NCI-H146 treated with DMSO at 0.1 percent for 48 hours (cell line): Measurements from ENCODE around the gene CDC23.
"Not testable (repeated sequence)": the region's sequence is repeated elsewhere in the genome, so short reads cannot be mapped to it uniquely, and the experiment has no call there.

Experiments used
- DNase-seq: peaks from one replicate; lab custom pipeline; 2025; ENCODE audit not compliant: unreplicated experiment; lab: John Stamatoyannopoulos, UW

The CDC23 gene

GRCh38 chr5:138213161-138214029 is at the start of gene CDC23:
Gene CDC23, minus strand, starts transcription at chr5:138213323. Its CDS starts 11 bp downstream, at chr5:138213312.
- DNase-seq, result peak; percentile 96

DNA sequence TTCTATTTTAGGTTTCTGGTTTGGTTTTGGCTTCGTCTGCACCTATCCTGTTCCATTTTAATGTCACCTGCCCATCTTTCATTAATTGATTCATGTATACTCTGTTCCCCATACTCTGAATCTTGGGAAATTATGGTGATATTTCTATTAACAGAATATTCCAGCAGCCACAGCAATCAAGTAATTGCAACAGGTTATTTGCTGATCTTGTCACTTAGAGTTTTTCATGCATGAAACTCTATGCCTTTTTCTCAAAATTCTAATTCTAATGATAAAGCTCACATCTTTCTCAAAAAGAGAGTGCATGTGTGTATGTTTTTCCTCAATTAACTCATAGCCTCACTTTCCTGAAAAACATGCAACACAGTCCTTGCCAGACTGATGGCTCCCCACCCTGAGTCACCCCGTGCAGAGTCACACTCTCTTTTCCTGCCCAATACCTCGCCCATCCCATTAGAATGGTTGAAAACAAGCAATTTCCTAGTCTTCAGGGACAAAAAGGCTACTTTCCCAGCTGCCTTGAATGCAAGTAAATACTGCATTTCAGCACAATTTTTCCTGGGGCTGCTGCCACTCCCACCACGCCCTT is 45.7 kb upstream of the CDC23 start:
- no peak for DNase-seq

GRCh38 chr5:138257583-138257982 is 44.5 kb upstream of the CDC23 start:
- DNase-seq, result no peak

GRCh38 chr5:138252944-138253343 is 39.8 kb upstream of the CDC23 start:
- DNase-seq, result no peak

- not testable (repeated sequence) for DNase-seq
These were observed 34.7 kb upstream of the CDC23 start for GRCh38 chr5:138247800-138248199.

DNA sequence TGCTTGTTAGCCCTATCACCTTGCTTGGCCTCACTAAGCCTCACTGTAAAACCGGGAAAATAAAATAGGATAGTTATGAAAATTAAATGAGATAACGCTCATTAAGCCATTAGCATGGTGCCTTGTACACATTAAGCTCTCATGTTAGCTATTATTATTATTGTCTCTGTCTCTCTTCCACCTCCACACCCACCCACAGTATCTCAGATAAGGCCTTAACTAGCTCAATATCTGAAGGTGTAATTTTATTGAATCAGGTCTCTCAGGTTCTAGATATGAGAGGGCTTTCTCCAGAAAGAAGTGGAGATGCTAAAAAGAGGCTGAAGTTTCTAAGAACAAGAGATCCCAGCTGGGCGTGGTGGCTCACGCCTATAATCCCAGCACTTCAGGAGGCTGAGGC is 33.7 kb upstream of the CDC23 start:
- DNase-seq, result no peak

DNA sequence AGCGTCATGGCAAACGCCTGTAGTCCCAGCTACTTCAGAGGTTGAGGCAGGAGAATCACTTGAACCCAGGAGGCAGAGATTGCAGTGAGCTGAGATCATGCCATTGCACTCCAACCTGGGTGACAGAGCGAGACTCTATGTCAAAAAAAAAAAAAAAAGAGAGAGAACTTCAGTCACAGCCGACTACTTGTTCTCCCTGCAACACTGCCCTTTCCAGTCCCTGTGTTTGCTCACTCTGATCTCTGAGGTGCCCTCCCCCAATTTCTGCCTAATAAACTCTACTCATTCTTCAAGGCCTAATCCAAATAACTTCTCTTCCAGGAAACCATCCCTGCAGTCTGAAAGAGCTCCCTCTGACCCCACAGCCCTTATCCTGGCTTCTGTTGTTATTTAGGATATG is 33.2 kb upstream of the CDC23 start:
- DNase-seq, result no peak

DNA sequence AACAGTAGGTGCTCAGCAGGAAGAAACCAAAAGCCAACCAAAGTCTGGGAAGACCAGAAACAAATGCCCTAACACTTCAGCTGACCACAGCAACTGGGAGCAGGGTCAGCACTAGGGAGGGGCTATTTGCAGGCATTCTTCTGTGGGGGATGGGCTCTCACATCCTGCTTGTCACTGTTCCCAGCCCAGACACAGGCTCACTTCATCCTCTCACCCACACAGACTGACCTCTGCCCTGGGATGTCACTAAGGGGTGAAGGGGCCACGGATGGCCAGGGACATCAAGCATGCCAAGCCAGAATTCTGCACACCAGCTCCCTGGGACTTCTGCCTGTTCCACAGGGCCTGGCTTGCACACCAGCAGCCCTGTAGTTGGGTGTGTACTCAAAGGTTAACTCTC is 32.6 kb upstream of the CDC23 start:
- DNase-seq, result no peak

GRCh38 chr5:138243794-138244193 is 30.7 kb upstream of the CDC23 start:
- no peak for DNase-seq

- DNase-seq, result no peak
These were observed 28.8 kb upstream of the CDC23 start for GRCh38 chr5:138241688-138242571.

DNA sequence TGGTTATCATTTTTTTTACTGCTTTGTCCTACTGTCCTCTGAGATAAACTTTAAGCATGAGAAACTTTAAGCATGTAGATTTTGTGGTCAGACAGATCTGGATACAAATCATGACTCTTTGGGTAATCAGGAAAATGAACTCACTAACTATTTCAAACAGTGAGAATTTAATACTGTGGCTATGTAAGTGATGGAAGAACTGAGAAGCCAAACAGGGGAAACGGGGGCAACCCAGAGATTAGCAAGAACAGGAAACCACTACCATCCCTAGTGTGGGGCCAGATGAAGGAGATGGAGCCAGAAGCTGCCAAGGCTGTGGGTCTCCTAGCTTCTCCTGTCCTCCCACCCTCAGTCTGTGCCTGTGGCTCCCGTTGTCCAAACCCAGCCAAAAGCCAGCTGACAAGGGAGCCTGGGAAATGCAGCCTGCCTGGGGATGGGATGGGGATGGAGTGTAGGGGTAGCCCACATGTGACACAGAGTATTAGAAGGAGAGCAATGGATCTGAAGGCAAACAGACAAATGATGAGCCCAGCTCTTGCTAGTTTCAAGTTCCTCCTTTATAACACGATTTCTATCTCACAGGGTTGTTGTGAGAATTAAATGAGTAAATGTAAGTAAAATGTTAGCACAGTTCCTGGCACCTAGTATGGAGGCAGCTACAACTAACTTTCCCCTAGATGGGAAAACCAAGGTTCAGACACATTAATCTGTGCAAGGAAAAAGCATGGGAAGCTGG is 27.7 kb upstream of the CDC23 start:
- DNase-seq, result no peak

GRCh38 chr5:138238034-138238433 is 24.9 kb upstream of the CDC23 start:
- DNase-seq, result no peak

DNA sequence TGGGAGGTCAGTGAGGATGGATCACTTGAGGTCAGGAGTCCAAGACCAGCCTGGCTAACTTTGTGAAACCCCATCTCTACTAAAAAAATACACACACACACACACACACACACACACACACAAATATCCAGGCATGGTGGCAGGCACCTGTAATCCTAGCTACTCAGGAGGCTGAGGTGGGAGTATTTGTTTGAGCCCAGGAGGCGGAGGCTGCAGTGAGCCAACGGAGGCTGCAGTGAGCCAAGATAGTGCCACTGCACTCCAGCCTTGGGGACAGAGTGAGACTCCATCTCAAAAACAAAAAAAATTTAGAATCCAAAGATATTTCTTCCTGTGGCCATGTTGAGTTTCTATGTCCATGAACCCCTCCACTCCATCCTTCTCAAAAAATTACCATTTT is 21.5 kb upstream of the CDC23 start:
- no peak for DNase-seq

DNA sequence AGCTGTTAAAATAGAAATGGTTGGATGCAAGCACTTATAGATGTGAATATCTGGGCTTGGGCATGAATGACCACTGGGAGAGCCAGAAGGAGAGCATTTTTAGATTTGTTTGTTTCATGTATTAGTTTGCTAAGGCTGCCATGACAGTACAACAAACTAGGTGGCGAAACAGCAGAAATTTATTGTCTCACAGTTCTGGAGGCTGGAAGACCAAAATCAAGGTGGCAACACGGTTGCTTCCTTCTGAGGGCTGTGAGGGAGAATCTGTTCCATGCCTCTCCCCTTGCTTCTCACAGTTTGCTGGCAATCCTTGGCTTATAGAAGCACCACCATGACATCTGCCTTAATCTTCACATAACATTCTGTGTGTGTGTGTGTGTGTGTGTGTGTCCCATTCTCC is 20.2 kb upstream of the CDC23 start:
- no peak for DNase-seq

DNA sequence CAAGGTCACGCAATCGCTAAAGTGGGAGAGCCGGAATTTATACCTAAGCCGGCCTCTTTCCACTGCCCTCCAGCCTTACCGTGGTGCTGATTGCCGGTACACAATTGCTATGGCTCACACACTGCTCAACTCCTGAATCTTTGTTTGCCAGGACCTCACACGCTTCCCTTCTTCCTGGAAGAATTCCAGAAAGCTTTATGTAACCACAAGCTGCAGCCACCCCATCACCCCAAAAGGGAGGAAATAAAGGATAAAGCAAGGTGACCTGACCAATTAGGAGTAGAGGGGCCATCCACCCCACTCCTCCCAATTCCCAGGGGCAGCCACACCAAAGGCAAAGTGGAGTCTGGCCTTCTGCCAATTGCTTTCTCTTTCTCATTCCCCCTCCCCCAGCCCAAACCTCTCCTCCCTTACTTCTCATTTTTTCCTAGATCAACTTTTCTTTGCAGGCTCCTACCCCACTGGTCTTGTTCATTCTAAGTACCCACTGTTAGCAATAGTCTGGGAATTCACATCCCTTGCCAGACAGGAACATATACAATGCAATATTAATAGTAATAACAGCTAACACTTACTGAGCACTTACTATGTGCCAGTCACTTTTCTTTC is 18.0 kb upstream of the CDC23 start:
- no peak for DNase-seq

- no peak for DNase-seq
These were observed 17.1 kb upstream of the CDC23 start for GRCh38 chr5:138230261-138230660.

GRCh38 chr5:138229387-138229786 is 16.3 kb upstream of the CDC23 start:
- no peak for DNase-seq

DNA sequence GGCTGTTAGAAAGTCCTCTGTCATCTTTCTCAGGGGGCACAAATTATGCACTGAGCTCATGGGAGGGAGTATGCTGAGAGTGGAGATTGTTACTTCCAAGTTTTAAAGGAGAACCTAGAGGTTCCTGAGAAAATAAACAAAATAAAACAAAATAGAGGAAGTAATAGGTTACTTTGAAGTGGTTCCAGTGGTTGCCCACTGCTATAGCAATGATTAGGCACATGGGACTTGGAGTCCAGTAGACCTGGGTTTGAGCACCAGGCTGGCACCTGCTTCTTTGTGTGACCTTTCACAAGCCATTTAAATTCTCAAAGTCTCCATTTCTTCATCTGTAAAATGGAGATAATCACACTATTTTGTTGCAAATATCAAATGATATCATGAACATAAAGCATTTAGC is 13.8 kb upstream of the CDC23 start:
- no peak for DNase-seq

GRCh38 chr5:138224712-138225111 is 11.6 kb upstream of the CDC23 start:
- DNase-seq, result no peak

- no peak for DNase-seq
These were observed 10.4 kb upstream of the CDC23 start for GRCh38 chr5:138223532-138223931.

DNA sequence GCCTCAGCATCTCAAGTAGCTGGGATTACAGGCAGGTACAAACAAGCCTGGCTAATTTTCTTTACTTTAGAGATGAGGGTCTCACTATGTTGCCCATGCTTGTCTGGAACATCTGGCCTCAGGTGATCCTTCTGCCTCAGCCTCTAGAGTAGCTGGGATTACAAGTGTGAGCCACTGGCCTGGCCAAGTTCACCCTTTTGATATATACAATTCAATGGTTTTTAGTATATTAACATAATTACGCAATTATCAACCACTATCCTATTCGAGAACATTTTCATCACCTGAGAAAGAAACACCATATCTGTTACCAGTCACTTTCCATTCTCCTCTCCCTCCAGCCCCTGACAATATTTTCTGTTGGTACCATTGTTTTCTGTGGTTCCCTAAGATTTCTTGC is 3.7 kb upstream of the CDC23 start:
- no peak for DNase-seq
